A549 (cell line): Measurements from ENCODE around the gene FAM131A.

Source experiments
- CTCF ChIP-seq: fragments of >200 bp; sonication (Bioruptor Twin); formaldehyde crosslinking; IDR thresholded peaks from 3 replicates; pipeline ENCODE4 v1.5.1; 2016
- HDAC2 ChIP-seq: fragments of 200-600 bp; sonication (generic); IDR thresholded peaks from 2 replicates; pipeline ENCODE4 v1.6.1; 2016
- MAFK ChIP-seq: fragments of 450-650 bp; IDR thresholded peaks from 2 replicates; pipeline ENCODE4 v1.6.1; 2014; ENCODE audit not compliant: partially characterized antibody
- MAX ChIP-seq: IDR thresholded peaks from 2 replicates; pipeline ENCODE4 v1.6.1; 2012
- NR3C1 ChIP-seq: fragments of >200 bp; sonication (Bioruptor Twin); formaldehyde crosslinking; IDR thresholded peaks from 3 replicates; pipeline ENCODE4 v1.6.1; 2017
- POLR2A ChIP-seq: IDR thresholded peaks from 2 replicates; pipeline ENCODE4 v1.6.1; 2012; ENCODE audit warnings: mild to moderate bottlenecking, low read length
- SREBF2 ChIP-seq: fragments of 450-650 bp; IDR thresholded peaks from 2 replicates; pipeline ENCODE4 v1.6.1; 2014; ENCODE audit warnings: mild to moderate bottlenecking, moderate library complexity

GRCh38 chr3:184337981-184338380, 581 bp downstream of the FAM131A start:
- TF ChIP-seq SREBF2 (no peak), CTCF (no peak), POLR2A (no peak), NR3C1 (no peak), MAX (no peak), MAFK (no peak), HDAC2 (no peak)
